ENCODE data around the gene CLTC. TPM values are rescaled to one million over a fixed set of nuclear protein-coding genes. Genes with fewer than 3 reads are reported as not detected.
A peak's percentile ranks its signal among the peaks of the same experiment; 100 is the strongest.

The CLTC gene
- total and polyA plus RNA-seq, 2 experiments from 2014 or later = 169 to 439 TPM

DNA sequence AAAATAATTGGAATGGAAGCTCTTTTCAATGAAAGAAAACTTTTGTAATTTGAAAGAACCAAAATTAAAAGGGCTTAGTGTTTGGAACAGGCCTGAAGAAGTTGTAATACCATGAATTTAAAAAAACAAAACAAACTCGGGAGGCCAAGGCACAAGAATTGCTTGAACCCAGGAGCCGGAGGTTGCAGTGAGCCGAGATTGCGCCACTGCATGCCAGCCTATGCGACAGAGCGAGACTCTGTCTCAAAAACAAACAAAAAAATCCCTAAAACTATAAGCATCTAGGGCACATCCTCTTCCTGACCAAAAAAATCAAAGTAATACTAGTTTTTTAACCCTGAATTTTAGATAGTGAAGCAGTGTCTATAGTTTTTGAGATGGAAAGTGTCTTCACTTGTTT is 12.7 kb downstream of the CLTC start:
- TF ChIP-seq EZH2 (IDR thresholded peaks at IDR 0.05; ENCODE audit: insufficient read depth, poor library complexity, severe bottlenecking) (no peak), EZH2phosphoT487 (IDR thresholded peaks at IDR 0.05; ENCODE audit: insufficient read depth, low read depth) (no peak)
- H3K27ac ChIP-seq = no peak overlapping the region
- peaks cover 48% of the 10 kb centered on the region for H3K4me1 ChIP-seq (ENCODE audit: insufficient read depth)
- H3K36me3 ChIP-seq (ENCODE audit: low read depth) = peaks cover 6% of the 10 kb centered on the region; the same call in 1 of the 2 replicates
- H3K9me3 ChIP-seq (ENCODE audit: low read depth) = no peaks in the 10 kb centered on the region
- no peak overlapping the region for H2AFZ ChIP-seq
- 97 to 98% methylated on average over 6 of the region's 6 CpGs for WGBS, 2 experiments (ENCODE audit: low coverage in 1 of 2, low lambda C conversion rate in 2 of 2, missing lambda C conversion rate in 2 of 2)
- peaks cover 52% of the 10 kb centered on the region for H3F3A ChIP-seq (ENCODE audit: insufficient read depth)
- H3K9me2 ChIP-seq (ENCODE audit: insufficient read depth) = no peaks in the 10 kb centered on the region
- H3K79me2 ChIP-seq (ENCODE audit: insufficient read depth) = peaks cover 100% of the 10 kb centered on the region
- peaks cover 75% of the 10 kb centered on the region for H4K20me1 ChIP-seq (ENCODE audit: insufficient read depth)
- H3K4me3 ChIP-seq = no peak overlapping the region
- no peak overlapping the region for H3K4me2 ChIP-seq (ENCODE audit: unreplicated experiment)
- no peak overlapping the region for H3K9ac ChIP-seq
- DNase-seq = no peak
- H3K27me3 ChIP-seq (replicated peaks; ENCODE audit: insufficient read depth) = no peaks in the 10 kb centered on the region
- in situ Hi-C loops (cut with MboI) = no loop called here

DNA sequence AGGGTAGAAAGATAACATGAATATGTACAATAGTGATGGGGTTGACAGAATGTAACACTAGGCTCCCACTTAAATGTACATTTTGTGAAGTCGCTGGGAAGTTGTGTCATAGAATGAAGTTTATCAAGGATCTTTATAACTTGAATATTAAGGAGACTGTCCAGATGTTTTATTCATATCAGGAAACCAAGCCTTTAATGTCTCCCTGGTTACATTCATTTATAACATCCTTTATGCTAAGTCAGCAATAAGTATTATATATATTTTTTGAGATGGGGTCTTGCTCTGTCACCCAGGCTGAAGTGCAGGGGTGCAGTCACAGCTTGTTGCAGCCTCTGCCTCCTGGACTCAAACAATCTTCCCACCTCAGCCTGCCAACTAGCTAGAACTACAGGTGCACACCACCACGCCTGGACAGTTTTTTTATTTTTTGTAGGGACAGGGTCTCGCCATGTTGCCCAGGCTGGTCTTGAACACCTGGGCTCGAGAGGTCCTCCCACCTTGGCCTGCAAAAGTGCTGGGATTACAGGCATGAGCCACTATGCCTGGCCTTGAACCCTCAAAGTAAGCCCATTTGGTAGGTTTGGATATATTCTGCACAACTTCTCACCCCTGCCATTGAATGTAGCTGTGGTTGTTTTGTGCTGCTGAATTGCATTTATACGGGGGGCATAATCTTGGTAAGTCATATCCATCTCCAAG is 14.1 kb downstream of the CLTC start:
- 90 to 91% methylated on average over 5 of the region's 5 CpGs for WGBS, 2 experiments (ENCODE audit: low coverage in 1 of 2, low lambda C conversion rate in 2 of 2, missing lambda C conversion rate in 2 of 2)
- H3K9me2 ChIP-seq (ENCODE audit: insufficient read depth) = no peaks in the 10 kb centered on the region
- peaks cover 100% of the 10 kb centered on the region for H3K79me2 ChIP-seq (ENCODE audit: insufficient read depth)
- in situ Hi-C loops (cut with MboI) = no loop called here
- DNase-seq = no peak
- no peak for TF ChIP-seq EZH2phosphoT487 (IDR thresholded peaks at IDR 0.05; ENCODE audit: insufficient read depth, low read depth)
- no peak for TF ChIP-seq EZH2 (IDR thresholded peaks at IDR 0.05; ENCODE audit: insufficient read depth, poor library complexity, severe bottlenecking)
- H3K4me3 ChIP-seq = no peak overlapping the region
- H3K9ac ChIP-seq = no peak overlapping the region
- no peak overlapping the region for H3K4me2 ChIP-seq (ENCODE audit: unreplicated experiment)
- H3K27ac ChIP-seq = no peak overlapping the region
- no peak overlapping the region for H2AFZ ChIP-seq
- H4K20me1 ChIP-seq (ENCODE audit: insufficient read depth) = peaks cover 66% of the 10 kb centered on the region
- H3K27me3 ChIP-seq (replicated peaks; ENCODE audit: insufficient read depth) = no peaks in the 10 kb centered on the region
- peaks cover 40% of the 10 kb centered on the region for H3F3A ChIP-seq (ENCODE audit: insufficient read depth)
- H3K4me1 ChIP-seq (ENCODE audit: insufficient read depth) = peaks cover 39% of the 10 kb centered on the region
- H3K9me3 ChIP-seq (ENCODE audit: low read depth) = no peaks in the 10 kb centered on the region
- H3K36me3 ChIP-seq (ENCODE audit: low read depth) = peaks cover 6% of the 10 kb centered on the region; the same call in 1 of the 2 replicates

DNA sequence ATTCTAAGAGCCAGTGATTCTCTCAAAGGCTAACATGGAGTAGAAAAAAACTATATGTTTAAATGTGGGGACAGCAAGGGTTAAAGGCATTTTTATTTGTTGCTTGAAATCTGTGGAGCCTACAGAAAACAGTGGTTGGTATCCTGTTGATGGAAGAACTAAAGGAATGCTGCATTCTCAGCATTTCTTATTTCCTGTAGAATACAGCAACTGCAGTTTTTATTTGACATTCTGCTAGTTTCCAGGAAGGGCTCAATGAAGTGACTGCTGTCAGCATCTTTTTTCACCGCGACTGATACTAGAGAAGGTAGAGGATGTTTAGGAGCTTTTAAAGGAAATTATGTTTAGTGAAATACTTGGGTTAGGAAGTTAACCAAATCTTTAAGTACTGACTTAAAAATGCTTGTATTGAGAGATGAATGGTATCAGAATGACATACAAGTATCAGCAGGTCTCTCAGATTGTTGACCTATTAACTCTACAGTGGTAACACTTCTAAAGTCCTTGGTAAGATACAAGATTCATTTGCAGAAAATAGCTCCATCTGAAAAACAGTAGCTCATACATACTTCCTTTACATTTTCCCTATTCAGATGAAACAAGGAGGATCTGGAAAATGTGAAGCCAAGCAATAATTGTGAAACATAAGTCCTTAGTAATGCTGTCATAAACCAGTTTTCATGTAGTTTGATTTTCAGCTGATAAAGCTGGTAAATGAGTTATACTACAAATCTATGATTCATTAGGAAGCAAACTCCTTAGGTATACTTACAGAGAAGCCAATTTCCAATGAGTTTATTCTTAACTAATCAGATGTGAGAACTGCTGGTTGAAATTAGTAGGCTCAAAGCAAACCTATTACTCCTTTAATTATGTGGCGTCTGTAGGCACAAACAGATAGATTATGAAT is 15.2 kb downstream of the CLTC start:
- no peak for TF ChIP-seq EZH2 (IDR thresholded peaks at IDR 0.05; ENCODE audit: insufficient read depth, poor library complexity, severe bottlenecking)
- no peak for TF ChIP-seq EZH2phosphoT487 (IDR thresholded peaks at IDR 0.05; ENCODE audit: insufficient read depth, low read depth)
- WGBS, 2 experiments (ENCODE audit: low coverage in 1 of 2, low lambda C conversion rate in 2 of 2, missing lambda C conversion rate in 2 of 2) = 46 to 54% methylated on average over 3 of the region's 3 CpGs
- H3K9ac ChIP-seq = peak overlapping the region; percentile 3; the same call in 1 of the 2 replicates
- DNase-seq = peak; percentile 61
- H2AFZ ChIP-seq = no peak overlapping the region
- no peak overlapping the region for H3K4me3 ChIP-seq
- H3K27me3 ChIP-seq (replicated peaks; ENCODE audit: insufficient read depth) = no peaks in the 10 kb centered on the region
- peaks cover 39% of the 10 kb centered on the region for H3K4me1 ChIP-seq (ENCODE audit: insufficient read depth)
- in situ Hi-C loops (cut with MboI) = no loop called here
- peaks cover 66% of the 10 kb centered on the region for H4K20me1 ChIP-seq (ENCODE audit: insufficient read depth)
- peaks cover 100% of the 10 kb centered on the region for H3K79me2 ChIP-seq (ENCODE audit: insufficient read depth)
- H3F3A ChIP-seq (ENCODE audit: insufficient read depth) = peaks cover 41% of the 10 kb centered on the region
- H3K4me2 ChIP-seq (ENCODE audit: unreplicated experiment) = peak overlapping the region; percentile 36
- H3K9me2 ChIP-seq (ENCODE audit: insufficient read depth) = no peaks in the 10 kb centered on the region
- H3K27ac ChIP-seq = peak overlapping the region; percentile 46
- H3K36me3 ChIP-seq (ENCODE audit: low read depth) = peaks cover 6% of the 10 kb centered on the region; the same call in 1 of the 2 replicates
- H3K9me3 ChIP-seq (ENCODE audit: low read depth) = no peaks in the 10 kb centered on the region

DNA sequence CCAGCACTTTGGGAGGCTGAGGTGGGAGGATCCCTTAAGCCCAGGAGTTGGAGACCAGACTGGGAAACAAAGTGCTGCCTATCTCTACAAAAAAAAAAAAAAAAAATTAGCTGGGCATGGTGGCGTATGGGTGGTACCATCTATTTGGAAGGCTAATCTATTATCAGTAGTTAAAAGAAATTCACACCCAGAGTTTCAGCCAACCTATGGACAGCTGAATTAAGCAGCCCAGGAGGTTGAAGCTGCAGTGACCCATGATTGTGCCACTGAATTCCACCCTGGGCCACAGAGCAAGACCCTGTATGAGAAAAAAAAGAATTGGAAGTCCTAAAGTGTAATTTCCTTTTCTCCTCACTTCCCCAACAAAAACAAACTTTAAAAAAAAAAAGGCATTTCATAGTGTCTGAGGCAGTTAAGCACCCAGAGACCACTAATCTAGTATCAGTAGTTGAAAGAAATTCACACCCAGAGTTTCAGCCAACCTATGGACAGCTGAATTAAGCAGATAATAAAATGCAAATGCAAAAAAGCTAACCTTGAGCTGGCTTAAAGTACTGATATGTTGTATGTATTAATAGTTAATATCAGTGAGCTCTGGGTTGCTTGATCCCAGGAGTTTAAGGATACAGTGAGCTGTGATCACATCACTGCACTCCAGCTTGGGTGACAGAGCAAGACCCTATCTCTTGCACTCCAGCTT is 18.1 kb downstream of the CLTC start:
- Histone ChIP-seq H4K20me1 (ENCODE audit: insufficient read depth) (peaks cover 71% of the 10 kb centered on the region), H3K4me2 (ENCODE audit: unreplicated experiment) (no peak overlapping the region), H3K36me3 (ENCODE audit: low read depth) (no peaks in the 10 kb centered on the region; the same call in 1 of the 2 replicates), H3F3A (ENCODE audit: insufficient read depth) (peaks cover 32% of the 10 kb centered on the region; the same call in 1 of the 2 replicates), H3K27me3 (replicated peaks; ENCODE audit: insufficient read depth) (no peaks in the 10 kb centered on the region), H3K9ac (no peak overlapping the region), H2AFZ (no peak overlapping the region), H3K4me3 (no peak overlapping the region), H3K9me2 (ENCODE audit: insufficient read depth) (no peaks in the 10 kb centered on the region), H3K4me1 (ENCODE audit: insufficient read depth) (peaks cover 43% of the 10 kb centered on the region), H3K79me2 (ENCODE audit: insufficient read depth) (peaks cover 100% of the 10 kb centered on the region), H3K27ac (no peak overlapping the region), H3K9me3 (ENCODE audit: low read depth) (no peaks in the 10 kb centered on the region)
- in situ Hi-C loops (cut with MboI) = no loop called here
- 100% methylated on average over 1 of the region's 1 CpG for WGBS, 2 experiments (ENCODE audit: low coverage in 1 of 2, low lambda C conversion rate in 2 of 2, missing lambda C conversion rate in 2 of 2)
- TF ChIP-seq EZH2phosphoT487 (IDR thresholded peaks at IDR 0.05; ENCODE audit: insufficient read depth, low read depth) = no peak
- TF ChIP-seq EZH2 (IDR thresholded peaks at IDR 0.05; ENCODE audit: insufficient read depth, poor library complexity, severe bottlenecking) = no peak
- no peak for DNase-seq

Measured in GM23248 (cell line).